Skeletal muscle tissue (tissue), 4 donors: ENCODE data around the gene LIPE. TPM values are rescaled to one million over a fixed set of nuclear protein-coding genes. Genes with fewer than 3 reads are reported as not detected.

Experiments
- H3K27ac ChIP-seq: one replicate; pipeline ENCODE4 v1.7.0; 2013; ENCODE audit warnings: mild to moderate bottlenecking, low read depth, low read length, inconsistent platforms
- H3K27me3 ChIP-seq, 3 donors: one replicate each; pipeline ENCODE4 v1.7.0; 2013; ENCODE audit warnings: low read length in 3 of 3; ENCODE audit not compliant: control insufficient read depth in 3 of 3, insufficient read depth in 3 of 3
- H3K36me3 ChIP-seq, 3 donors: one replicate each; pipeline ENCODE4 v1.7.0; 2013; ENCODE audit warnings: low read length in 3 of 3; ENCODE audit not compliant: control insufficient read depth in 3 of 3, insufficient read depth in 3 of 3
- H3K4me1 ChIP-seq, 3 donors: one replicate each; pipeline ENCODE4 v1.7.0; 2013; ENCODE audit warnings: low read length in 3 of 3, mild to moderate bottlenecking in 3 of 3; ENCODE audit not compliant: control insufficient read depth in 3 of 3, insufficient read depth in 3 of 3
- H3K4me3 ChIP-seq, 3 donors: one replicate each; pipeline ENCODE4 v1.7.0; 2013; ENCODE audit warnings: low read length in 3 of 3
- H3K9ac ChIP-seq, 3 donors: one replicate each; pipeline ENCODE4 v1.7.0; 2013; ENCODE audit warnings: low read length in 3 of 3, mild to moderate bottlenecking in 3 of 3, moderate library complexity in 2 of 3, low read depth in 1 of 3
- H3K9me3 ChIP-seq, 3 donors: one replicate each; pipeline ENCODE4 v1.7.0; 2013; ENCODE audit warnings: low read length in 3 of 3; ENCODE audit not compliant: control insufficient read depth in 3 of 3
- total RNA-seq: library from RNA; depleted of rRNA; stranded (reverse); fragments of >200 nt; gene quantifications from one replicate; pipeline ENCODE4 v1.2.3, GENCODE V29; 2014
- donor health status: Osteomylitis.

Gene LIPE
- total RNA-seq, 1 donor from 2014 or later, result 8.9 TPM

GRCh38 chr19:42433503-42434260 is 6.5 kb upstream of the LIPE start:
- H3K9ac ChIP-seq, result peak overlapping the region in 1 of 3 donors; percentile 13
- H3K36me3 ChIP-seq, result no peaks in the 10 kb centered on the region
- no peaks in the 10 kb centered on the region for H3K27me3 ChIP-seq
- H3K4me1 ChIP-seq, result peaks cover 12 to 13% (median 13%) of the 10 kb centered on the region in 3 donors
- no peak overlapping the region for H3K4me3 ChIP-seq
- H3K27ac ChIP-seq, result no peak overlapping the region
- no peaks in the 10 kb centered on the region for H3K9me3 ChIP-seq

- peaks cover 11 to 13% (median 12%) of the 10 kb centered on the region in 3 donors for H3K4me1 ChIP-seq
- no peak overlapping the region for H3K9ac ChIP-seq
- no peaks in the 10 kb centered on the region for H3K27me3 ChIP-seq
- H3K36me3 ChIP-seq, result no peaks in the 10 kb centered on the region
- H3K9me3 ChIP-seq, result no peaks in the 10 kb centered on the region
- no peak overlapping the region for H3K27ac ChIP-seq
- no peak overlapping the region for H3K4me3 ChIP-seq
Measured at GRCh38 chr19:42431486-42431885, 4.3 kb upstream of the LIPE start.

DNA sequence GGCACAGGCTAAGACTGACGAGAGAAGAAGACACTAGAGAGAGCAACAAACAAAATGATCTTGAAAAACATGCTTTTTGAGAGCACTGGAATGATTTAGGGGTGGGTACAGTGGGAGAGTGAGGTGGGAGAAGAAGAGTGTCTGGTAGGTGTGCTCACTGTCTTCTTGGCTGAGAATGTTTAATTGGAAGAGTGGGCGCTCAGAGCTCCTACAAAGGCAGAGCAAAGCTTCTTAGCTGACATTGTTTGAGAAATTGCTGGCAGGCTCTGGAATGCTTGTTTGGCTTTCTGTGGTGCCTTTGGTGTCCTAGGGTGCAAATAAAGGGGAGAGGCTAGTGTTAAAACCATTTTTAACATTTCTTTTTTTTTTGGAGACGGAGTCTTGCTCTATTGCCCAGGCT is 1.5 kb upstream of the LIPE start:
- H3K4me3 ChIP-seq, result no peak overlapping the region
- H3K36me3 ChIP-seq, result no peaks in the 10 kb centered on the region
- no peak overlapping the region for H3K9ac ChIP-seq
- peaks cover 17 to 20% (median 19%) of the 10 kb centered on the region in 3 donors for H3K4me1 ChIP-seq
- no peak overlapping the region for H3K27ac ChIP-seq
- H3K9me3 ChIP-seq, result no peaks in the 10 kb centered on the region
- H3K27me3 ChIP-seq, result peaks cover 4 to 16% (median 16%) of the 10 kb centered on the region in 3 donors

DNA sequence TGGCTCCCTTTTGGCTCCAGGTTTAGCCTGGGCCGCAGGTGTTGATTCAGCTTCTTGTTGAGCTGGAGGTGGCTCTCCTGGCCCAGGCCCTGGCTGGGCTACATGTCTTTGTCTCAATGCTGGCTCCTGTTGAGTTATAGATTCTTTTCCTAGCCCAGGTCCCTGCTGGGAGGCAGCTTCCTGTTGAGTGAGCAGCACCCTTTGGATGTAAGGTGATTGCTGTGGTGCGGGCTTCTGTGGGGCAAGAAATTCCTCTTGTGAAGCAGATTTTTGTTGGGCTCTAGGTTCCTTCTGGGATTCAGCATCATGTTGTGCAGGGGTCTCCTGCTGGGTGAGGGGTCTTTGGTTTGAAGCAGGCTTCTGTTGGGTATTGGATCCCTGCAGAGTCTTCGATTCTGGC is 545 bp downstream of the LIPE start:
- Histone ChIP-seq H3K27me3 (peaks cover 4 to 27% (median 25%) of the 10 kb centered on the region in 3 donors), H3K9ac (no peak overlapping the region), H3K4me1 (peaks cover 22 to 28% (median 26%) of the 10 kb centered on the region in 3 donors), H3K27ac (no peak overlapping the region), H3K4me3 (no peak overlapping the region), H3K36me3 (no peaks in the 10 kb centered on the region), H3K9me3 (no peaks in the 10 kb centered on the region)

GRCh38 chr19:42424712-42425131 is 2.5 kb downstream of the LIPE start:
- H3K9ac ChIP-seq, result no peak overlapping the region
- no peaks in the 10 kb centered on the region for H3K36me3 ChIP-seq
- peaks cover 22 to 41% (median 41%) of the 10 kb centered on the region in 3 donors for H3K4me1 ChIP-seq
- no peak overlapping the region for H3K4me3 ChIP-seq
- no peaks in the 10 kb centered on the region for H3K9me3 ChIP-seq
- no peak overlapping the region for H3K27ac ChIP-seq
- peaks cover 4 to 29% (median 25%) of the 10 kb centered on the region in 3 donors for H3K27me3 ChIP-seq

DNA sequence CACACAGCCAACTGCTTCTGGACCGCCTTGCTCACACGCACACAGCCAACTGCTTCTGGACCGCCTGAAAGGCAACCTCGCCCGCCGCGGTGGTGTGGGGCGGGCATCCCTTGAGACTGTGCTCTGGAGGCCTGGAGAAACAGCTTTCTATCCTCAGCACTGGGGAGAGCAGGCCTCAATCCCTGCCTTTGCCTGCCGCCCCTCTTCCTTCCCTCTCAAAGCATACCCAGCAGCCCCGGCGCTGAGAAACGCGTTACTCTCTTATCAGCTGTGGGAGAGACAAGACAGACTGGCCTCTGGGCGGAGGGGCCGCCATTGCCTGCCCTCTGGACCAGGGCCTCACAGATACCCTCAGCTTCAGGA is 2.9 kb downstream of the LIPE start:
- Histone ChIP-seq H3K4me3 (peak overlapping the region; percentile 74 to 87 (median 75)), H3K9ac (peak overlapping the region in 1 of 3 donors; percentile 74), H3K27me3 (peaks cover 4 to 29% (median 25%) of the 10 kb centered on the region in 3 donors), H3K4me1 (peaks cover 22 to 41% (median 41%) of the 10 kb centered on the region in 3 donors), H3K36me3 (no peaks in the 10 kb centered on the region), H3K27ac (no peak overlapping the region), H3K9me3 (no peaks in the 10 kb centered on the region)

- H3K4me1 ChIP-seq, result peaks cover 22 to 43% (median 41%) of the 10 kb centered on the region in 3 donors
Measured at GRCh38 chr19:42423462-42424344, 3.5 kb downstream of the LIPE start.

DNA sequence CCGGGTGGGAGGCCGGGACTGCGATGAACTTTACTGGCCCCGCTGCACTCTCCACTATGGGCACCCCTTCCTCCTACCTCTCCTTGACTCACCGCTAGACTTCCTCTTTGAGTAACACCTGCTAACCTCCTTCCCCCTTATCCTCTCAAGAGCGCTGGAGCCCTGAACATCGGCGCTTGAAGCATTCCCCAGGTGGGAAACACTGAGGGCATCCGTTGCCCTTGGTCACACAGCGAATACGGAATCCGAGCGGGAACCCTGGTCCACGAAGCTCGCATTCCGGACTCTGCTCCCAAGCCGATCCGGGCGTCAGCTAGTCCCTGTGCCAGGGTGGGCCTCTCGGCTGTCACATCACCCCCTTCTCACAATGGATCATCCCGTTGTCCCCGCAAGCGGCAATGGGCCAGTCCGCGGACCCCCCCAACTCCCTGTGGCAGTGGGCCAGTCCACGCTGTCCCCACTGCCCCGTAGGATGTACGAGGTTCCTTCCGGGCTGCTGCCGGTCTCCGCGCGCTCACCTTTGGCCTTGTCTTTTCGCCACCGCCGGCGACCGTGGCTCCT is 4.2 kb downstream of the LIPE start:
- H3K9ac ChIP-seq, result peak overlapping the region; percentile 59 to 74 (median 70)
- no peaks in the 10 kb centered on the region for H3K36me3 ChIP-seq
- no peaks in the 10 kb centered on the region for H3K9me3 ChIP-seq
- peak overlapping the region; percentile 74 to 87 (median 75) for H3K4me3 ChIP-seq
- peaks cover 4 to 29% (median 25%) of the 10 kb centered on the region in 3 donors for H3K27me3 ChIP-seq
- H3K27ac ChIP-seq, result peak overlapping the region; percentile 58
- H3K4me1 ChIP-seq, result peaks cover 22 to 43% (median 41%) of the 10 kb centered on the region in 3 donors

More at GRCh38 chr19:42423462-42424344, 3.5 kb downstream of the LIPE start:
- H3K27ac ChIP-seq, result peak overlapping the region; percentile 58
- H3K9ac ChIP-seq, result peak overlapping the region; percentile 59 to 74 (median 70)
- H3K36me3 ChIP-seq, result no peaks in the 10 kb centered on the region
- peak overlapping the region; percentile 74 to 87 (median 75) for H3K4me3 ChIP-seq
- H3K9me3 ChIP-seq, result no peaks in the 10 kb centered on the region
- H3K27me3 ChIP-seq, result peaks cover 4 to 29% (median 25%) of the 10 kb centered on the region in 3 donors

DNA sequence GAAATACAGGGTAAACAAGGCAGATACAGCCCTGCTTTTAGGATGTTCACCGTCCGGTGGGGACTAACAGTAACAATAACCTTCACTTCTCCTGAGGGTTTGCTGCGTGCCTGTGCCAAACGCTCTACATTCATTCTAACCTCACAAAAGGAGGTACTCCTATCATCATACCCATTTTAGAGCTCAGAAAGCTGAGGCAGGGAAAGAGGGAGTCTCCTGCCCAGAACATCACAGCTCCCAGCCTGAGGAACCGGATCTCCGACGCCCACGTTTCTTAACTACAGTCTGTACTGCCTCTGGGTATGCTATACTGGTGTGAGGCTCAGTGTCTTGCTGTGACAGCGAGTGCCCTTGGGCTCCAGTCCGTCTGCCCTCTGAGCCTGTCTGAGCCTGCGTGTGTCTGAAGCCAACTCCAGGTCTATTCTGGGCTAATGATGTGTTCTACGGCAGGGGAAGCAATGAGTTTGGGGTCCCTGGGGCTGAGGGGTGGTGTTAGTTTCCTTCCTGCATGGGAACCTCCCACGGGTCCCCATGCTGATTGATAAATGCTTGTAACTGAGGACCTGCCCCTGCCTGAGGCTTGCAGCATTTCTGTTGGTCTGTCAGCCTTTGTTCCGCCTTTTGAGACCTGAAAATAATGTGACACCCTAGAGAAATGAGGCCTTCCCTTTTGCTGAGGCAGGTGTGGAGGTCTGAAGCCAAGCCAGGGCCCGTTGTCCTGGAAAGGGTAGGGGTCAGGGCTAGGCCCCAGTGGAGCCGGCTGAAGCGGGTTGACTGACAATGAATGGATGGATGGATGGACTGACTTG is 4.9 kb downstream of the LIPE start:
- H3K9me3 ChIP-seq, result no peaks in the 10 kb centered on the region
- H3K27me3 ChIP-seq, result peaks cover 4 to 29% (median 25%) of the 10 kb centered on the region in 3 donors
- peak overlapping the region; percentile 58 for H3K27ac ChIP-seq
- peak overlapping the region; percentile 59 to 74 (median 70) for H3K9ac ChIP-seq
- no peaks in the 10 kb centered on the region for H3K36me3 ChIP-seq
- H3K4me1 ChIP-seq, result peaks cover 22 to 43% (median 41%) of the 10 kb centered on the region in 3 donors
- H3K4me3 ChIP-seq, result peak overlapping the region; percentile 74 to 87 (median 75)
